Measurements from ENCODE around the gene HNRNPUL2. TPM values are rescaled to one million over a fixed set of nuclear protein-coding genes. Genes with fewer than 3 reads are reported as not detected.
A peak's percentile ranks its signal among the peaks of the same experiment; 100 is the strongest.

Gene HNRNPUL2
- polyA plus RNA-seq, 3 donors = 0.33 to 13.8 (median 0.88) TPM

DNA sequence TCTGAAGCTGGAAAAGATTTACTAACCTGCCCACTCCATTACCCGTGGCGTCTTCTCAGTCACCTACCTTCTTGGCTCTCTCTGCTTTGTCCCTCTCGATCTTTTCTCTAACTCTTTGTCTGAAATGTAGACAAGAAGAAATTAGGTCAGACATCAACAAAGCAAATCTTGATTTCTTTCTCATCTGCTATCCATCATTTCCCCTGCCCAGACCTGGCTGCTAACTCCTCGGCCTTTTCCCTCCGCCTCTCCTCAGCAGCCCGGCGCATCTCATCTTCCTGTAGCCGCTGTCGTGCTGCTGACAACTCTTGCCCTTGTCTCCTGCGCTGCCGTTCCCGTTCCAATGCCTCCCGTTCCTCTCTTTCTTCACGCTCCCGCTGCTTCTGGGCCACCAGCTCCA, 49.5 kb downstream of the HNRNPUL2 start:
- intact Hi-C loops (cut with micrococcal nuclease) = loop anchor here in 1 of 2 donors (2.0 kb wide), 2 partner anchors 13 to 25 kb away; partner anchors contain the start of genes C11orf98, CSKMT and INTS5
- peak overlapping the region in 1 of 3 experiments; percentile 98 for H3K4me3 ChIP-seq (replicated peaks in 1 of 3; ENCODE audit: low read depth in 2 of 3, low read length in 3 of 3)
- no peak for DNase-seq
- H3K27ac Mint-ChIP-seq = peak overlapping the region in 6 of 7 donors; percentile 26 to 95 (median 92)
- WGBS (ENCODE audit: insufficient coverage) = 97% methylated on average over 12 of the region's 15 CpGs
- peaks cover 60% of the 10 kb centered on the region for H3K79me2 ChIP-seq (ENCODE audit: insufficient read depth, low read length)
- H3K9me3 ChIP-seq (replicated peaks in 1 of 2; ENCODE audit: control insufficient read depth in 1 of 2, insufficient read depth in 1 of 2, low read length in 2 of 2) = no peaks in the 10 kb centered on the region
- H3K36me3 ChIP-seq (replicated peaks in 1 of 2; ENCODE audit: control insufficient read depth in 1 of 2, insufficient read depth in 2 of 2, low read length in 2 of 2) = peaks cover 26 to 46% of the 10 kb centered on the region in 2 donors
- TF ChIP-seq, protein P1, sequence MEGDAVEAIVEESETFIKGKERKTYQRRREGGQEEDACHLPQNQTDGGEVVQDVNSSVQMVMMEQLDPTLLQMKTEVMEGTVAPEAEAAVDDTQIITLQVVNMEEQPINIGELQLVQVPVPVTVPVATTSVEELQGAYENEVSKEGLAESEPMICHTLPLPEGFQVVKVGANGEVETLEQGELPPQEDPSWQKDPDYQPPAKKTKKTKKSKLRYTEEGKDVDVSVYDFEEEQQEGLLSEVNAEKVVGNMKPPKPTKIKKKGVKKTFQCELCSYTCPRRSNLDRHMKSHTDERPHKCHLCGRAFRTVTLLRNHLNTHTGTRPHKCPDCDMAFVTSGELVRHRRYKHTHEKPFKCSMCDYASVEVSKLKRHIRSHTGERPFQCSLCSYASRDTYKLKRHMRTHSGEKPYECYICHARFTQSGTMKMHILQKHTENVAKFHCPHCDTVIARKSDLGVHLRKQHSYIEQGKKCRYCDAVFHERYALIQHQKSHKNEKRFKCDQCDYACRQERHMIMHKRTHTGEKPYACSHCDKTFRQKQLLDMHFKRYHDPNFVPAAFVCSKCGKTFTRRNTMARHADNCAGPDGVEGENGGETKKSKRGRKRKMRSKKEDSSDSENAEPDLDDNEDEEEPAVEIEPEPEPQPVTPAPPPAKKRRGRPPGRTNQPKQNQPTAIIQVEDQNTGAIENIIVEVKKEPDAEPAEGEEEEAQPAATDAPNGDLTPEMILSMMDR (IDR thresholded peaks at IDR 0.05) = no peak
- H3K4me3 Mint-ChIP-seq = peak overlapping the region; percentile 87 to 93
- H3K27me3 Mint-ChIP-seq (ENCODE audit: low read depth in 3 of 3) = peaks cover 0 to 2% (median 1%) of the 10 kb centered on the region in 3 donors
- H3K4me1 ChIP-seq (ENCODE audit: control insufficient read depth in 1 of 2, insufficient read depth in 2 of 2, low read length in 2 of 2) = peaks cover 22 to 40% of the 10 kb centered on the region in 2 donors
- H3K4me2 ChIP-seq (replicated peaks; ENCODE audit: extremely low read depth, low read length, poor library complexity, severe bottlenecking) = peak overlapping the region; percentile 92
- H3K9ac ChIP-seq (ENCODE audit: insufficient read depth, low read length, poor library complexity, severe bottlenecking) = peak overlapping the region; percentile 99
- peaks cover 44% of the 10 kb centered on the region for H3K4me1 Mint-ChIP-seq
- H3K27me3 ChIP-seq (ENCODE audit: control insufficient read depth in 2 of 2, insufficient read depth in 2 of 2, low read length in 2 of 2) = no peaks in the 10 kb centered on the region
- no peaks in the 10 kb centered on the region for H3K9me3 Mint-ChIP-seq
- H2AFZ ChIP-seq (ENCODE audit: insufficient read depth, low read depth, low read length, poor library complexity, severe bottlenecking) = peak overlapping the region; percentile 95
- H4K20me1 ChIP-seq (ENCODE audit: insufficient read depth, low read length) = peaks cover 28% of the 10 kb centered on the region
- H3K36me3 Mint-ChIP-seq = peaks cover 31 to 47% of the 10 kb centered on the region in 2 donors
- H3K27ac ChIP-seq (ENCODE audit: low read depth in 1 of 2, low read length in 2 of 2) = peak overlapping the region in 1 of 2 donors; percentile 97

DNA sequence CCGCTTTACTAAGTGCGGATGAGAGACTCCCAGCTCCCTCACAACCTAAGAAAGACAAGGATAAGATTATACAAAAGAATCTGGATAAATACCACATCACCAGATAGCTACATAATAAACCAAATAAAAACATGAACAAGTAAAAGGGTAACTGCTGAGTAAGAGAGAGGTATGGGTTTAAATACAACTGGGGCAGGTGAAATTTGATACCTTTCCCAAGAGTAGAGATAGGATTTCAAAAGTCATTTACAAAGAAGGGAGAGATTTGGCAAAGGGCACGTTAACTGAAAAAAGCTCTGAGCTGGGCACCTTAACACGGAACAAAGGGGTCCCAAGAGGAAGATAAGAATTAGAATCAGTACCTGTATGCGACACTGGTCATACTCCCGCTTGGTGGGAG, 50.1 kb downstream of the HNRNPUL2 start:
- H3K9me3 Mint-ChIP-seq = no peaks in the 10 kb centered on the region
- H3K4me1 Mint-ChIP-seq = peaks cover 50% of the 10 kb centered on the region
- Histone ChIP-seq H3K27me3 (ENCODE audit: control insufficient read depth in 2 of 2, insufficient read depth in 2 of 2, low read length in 2 of 2) (no peaks in the 10 kb centered on the region), H3K79me2 (ENCODE audit: insufficient read depth, low read length) (peaks cover 65% of the 10 kb centered on the region), H3K4me3 (replicated peaks in 1 of 3; ENCODE audit: low read depth in 2 of 3, low read length in 3 of 3) (no peak overlapping the region), H3K27ac (ENCODE audit: low read depth in 1 of 2, low read length in 2 of 2) (peak overlapping the region in 1 of 2 donors; percentile 97), H2AFZ (ENCODE audit: insufficient read depth, low read depth, low read length, poor library complexity, severe bottlenecking) (no peak overlapping the region), H3K4me2 (replicated peaks; ENCODE audit: extremely low read depth, low read length, poor library complexity, severe bottlenecking) (peak overlapping the region; percentile 92), H3K9ac (ENCODE audit: insufficient read depth, low read length, poor library complexity, severe bottlenecking) (no peak overlapping the region), H3K36me3 (replicated peaks in 1 of 2; ENCODE audit: control insufficient read depth in 1 of 2, insufficient read depth in 2 of 2, low read length in 2 of 2) (peaks cover 26 to 46% of the 10 kb centered on the region in 2 donors), H3K9me3 (replicated peaks in 1 of 2; ENCODE audit: control insufficient read depth in 1 of 2, insufficient read depth in 1 of 2, low read length in 2 of 2) (no peaks in the 10 kb centered on the region), H3K4me1 (ENCODE audit: control insufficient read depth in 1 of 2, insufficient read depth in 2 of 2, low read length in 2 of 2) (peaks cover 28 to 46% of the 10 kb centered on the region in 2 donors), H4K20me1 (ENCODE audit: insufficient read depth, low read length) (peaks cover 28% of the 10 kb centered on the region)
- 100% methylated on average over 3 of the region's 6 CpGs for WGBS (ENCODE audit: insufficient coverage)
- H3K27ac Mint-ChIP-seq = peak overlapping the region; percentile 11 to 89 (median 50)
- peaks cover 31 to 47% of the 10 kb centered on the region in 2 donors for H3K36me3 Mint-ChIP-seq
- peaks cover 0 to 2% (median 1%) of the 10 kb centered on the region in 3 donors for H3K27me3 Mint-ChIP-seq (ENCODE audit: low read depth in 3 of 3)
- TF ChIP-seq, protein P1 (IDR thresholded peaks at IDR 0.05) = no peak
- no peak for DNase-seq
- no peak overlapping the region for H3K4me3 Mint-ChIP-seq
- intact Hi-C loops (cut with micrococcal nuclease) = no loop called here
